AG08395 (cell line): ENCODE results near the gene ALK.

ENCODE experiments used
- DNase-seq: peaks from one replicate; pipeline ENCODE4 v3.0.0; 2012; ENCODE audit warnings: mixed read lengths, low spot score

ALK gene

DNA sequence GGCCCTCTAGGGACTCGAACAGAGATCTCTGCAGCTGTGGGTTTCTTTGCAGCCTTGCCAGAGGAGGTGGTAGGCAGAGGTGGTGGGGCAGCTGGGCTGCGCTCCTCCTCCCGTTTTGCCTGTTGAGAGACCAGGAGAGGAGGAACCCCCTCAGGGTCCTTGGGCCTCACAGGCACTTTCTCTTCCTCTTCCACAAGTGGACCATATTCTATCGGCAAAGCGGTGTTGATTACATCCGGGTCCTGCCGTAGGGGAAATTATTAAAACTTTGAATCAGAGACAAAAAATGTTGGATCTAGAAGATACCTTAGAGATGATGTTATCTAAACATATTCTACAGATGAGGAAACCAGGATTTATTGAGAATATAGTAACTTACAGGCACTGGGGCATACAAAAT is 727.7 kb downstream of the ALK start:
- DNase-seq: no peak

DNA sequence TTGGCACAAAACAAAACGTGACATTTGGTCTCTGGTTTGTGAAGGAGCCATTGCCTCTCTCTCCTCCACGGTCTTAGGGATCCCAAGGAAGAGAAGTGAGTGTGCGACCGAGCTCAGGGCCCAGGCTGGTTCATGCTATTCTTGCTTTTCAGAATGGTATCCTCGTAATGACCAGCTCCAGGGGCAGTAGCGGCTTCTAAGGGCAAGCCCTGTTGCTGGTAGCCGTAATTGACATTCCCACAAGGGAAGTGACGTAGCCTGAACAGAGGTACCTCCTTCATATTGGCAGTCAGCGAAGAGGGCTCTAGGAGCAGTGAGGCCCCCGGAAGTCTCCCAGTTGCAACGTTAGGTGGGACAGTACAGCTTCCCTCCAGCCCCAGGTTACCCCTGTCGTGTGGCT is 728.3 kb downstream of the ALK start:
- DNase-seq: no peak

DNA sequence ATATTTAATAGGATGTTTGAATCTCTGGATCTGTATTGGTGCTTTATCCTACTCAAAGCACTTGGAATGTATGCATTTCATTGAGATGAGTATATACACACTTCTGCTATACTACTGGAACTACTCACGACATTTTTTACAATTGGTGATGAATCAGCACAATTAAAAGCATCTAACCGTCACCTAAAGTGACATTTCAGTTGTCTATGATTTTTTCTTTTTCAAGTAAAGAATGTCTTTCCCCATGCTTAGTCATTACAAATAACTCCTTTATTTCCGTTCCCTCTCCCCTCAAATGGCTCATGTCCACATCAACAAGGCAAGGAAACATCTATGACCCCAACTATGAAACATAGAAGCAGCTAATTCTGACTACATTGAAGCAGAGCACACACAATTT is 728.9 kb downstream of the ALK start:
- DNase-seq: no peak

DNA sequence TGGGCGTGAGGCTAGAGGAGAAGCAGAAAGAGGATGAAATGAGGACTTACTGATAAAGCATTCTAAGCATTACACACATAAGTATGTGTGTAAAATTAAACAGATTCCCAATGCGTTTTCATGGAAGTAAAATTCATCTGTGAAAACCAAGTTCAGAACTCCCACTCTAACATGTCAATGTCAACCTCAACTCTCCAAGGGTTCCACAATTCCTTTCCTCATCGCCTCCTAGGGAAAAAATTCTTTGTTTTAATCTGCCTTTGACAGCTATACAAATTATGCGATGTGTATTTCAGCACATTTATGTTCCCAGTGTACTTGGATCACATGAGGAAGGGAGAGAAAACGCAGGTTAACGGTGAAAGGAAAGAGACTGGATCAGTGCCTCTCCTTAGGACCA is 729.6 kb downstream of the ALK start:
- DNase-seq: no peak

DNA sequence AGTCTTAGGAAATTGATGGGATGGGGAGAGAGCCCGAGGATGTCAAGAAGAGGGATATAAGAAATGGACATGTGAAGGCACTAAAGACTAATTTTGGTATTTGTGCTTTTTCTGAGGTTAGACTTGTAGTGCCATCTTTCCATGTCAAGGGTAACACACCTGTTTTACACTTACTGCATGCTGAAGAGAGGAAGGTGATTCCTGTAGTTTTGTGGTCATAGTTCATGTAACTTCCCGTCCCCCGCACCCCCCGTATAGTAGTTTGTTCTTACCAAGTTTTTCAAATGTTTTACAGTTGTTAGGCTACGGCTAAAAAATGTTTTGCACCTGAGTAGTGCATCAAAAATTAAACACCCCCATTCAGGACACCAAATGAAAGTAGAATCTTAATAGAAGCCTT is 732.3 kb downstream of the ALK start:
- no peak for DNase-seq

DNA sequence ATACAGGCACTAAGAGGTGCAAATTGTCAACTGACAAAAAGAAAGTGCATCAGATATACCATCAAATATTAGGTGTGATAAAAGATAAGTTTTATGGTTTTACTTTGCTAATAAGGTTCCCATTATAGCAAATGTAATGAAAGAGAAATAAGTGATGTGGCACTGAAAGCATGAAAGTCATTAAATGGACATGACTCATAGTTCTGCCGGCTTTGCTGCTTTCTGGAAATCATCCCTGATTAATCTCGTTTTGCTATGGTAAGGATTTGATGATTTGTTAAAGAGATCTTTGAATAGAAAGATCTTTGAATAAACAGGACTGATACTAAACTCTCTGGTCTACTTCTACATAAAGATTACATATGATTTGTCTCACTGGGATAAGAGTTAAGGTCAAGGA is 733.5 kb downstream of the ALK start:
- peak; percentile 37 for DNase-seq

DNA sequence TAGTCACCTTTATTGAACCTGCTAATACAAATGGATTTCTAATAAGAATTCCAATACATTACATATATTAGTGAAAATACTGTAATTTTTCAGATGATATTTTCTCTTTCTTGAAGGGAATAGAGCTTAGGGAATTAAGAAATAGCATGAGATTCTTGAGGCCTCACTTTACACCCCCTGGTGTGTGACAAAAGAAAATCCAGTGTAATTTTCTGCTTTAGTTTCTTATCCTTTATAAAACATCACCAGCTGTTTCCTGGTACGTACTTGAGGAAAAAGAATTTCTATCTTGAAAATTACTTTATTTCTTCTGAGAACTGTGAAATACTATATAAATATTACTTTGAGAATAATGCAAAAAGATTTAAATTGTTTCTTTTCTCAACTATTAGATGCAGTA is 734.6 kb downstream of the ALK start:
- DNase-seq: no peak

DNA sequence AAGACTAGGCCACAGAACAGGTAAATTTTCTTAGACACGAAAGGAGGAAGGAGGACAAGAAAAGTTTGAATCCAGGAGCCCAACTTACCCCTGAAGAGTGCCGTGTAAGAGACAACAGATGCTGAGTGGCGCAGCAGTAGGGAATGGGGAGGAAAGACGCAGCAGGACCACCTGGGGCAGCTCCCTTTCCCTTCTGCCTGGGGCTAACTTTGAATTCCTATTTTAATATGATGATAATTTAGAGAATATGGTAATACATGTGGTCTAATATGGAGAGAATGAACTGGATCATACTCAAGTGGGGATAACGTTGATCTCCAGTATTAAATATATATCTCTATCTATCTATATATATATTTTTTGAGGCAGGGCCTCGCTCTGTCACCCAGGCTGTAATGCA is 736.9 kb downstream of the ALK start:
- no peak for DNase-seq

DNA sequence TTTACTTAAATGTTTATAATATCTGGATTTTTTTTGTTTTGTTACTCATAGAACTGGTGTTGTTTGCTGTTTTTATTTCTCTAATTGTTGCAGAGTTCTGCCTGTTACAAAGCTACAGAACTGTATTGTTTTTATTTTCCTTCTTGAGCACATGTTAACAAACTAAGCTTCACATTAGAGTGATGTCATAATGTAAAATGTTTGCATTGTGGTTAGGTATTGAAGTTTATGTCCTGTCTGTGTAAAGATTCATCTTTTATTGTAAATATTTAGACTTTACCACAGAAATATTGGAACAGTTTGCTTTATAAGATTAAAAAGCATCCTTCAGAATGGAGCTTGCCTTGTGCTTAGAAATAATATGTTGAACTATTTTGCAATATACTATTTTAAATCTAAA is 738.5 kb downstream of the ALK start:
- DNase-seq: no peak

DNA sequence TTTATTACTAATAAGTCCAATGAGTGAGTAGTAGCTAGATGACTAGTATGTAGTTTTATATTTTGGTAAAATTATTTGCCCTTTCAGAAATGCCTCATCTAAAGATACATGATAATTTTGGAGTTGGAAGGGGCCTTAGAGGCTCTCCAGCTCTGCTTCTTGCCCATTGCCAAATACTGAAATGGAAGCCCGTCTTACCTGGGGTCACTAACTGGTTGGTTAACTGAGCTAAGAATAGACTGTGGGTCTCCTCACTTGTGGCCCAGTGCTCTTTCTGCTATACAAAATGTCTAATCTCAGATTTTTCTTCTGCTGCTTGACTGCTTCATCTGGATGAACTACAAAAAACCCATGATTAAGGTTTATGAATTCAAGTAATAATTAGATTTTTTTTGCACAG is 739.1 kb downstream of the ALK start:
- DNase-seq: no peak

DNA sequence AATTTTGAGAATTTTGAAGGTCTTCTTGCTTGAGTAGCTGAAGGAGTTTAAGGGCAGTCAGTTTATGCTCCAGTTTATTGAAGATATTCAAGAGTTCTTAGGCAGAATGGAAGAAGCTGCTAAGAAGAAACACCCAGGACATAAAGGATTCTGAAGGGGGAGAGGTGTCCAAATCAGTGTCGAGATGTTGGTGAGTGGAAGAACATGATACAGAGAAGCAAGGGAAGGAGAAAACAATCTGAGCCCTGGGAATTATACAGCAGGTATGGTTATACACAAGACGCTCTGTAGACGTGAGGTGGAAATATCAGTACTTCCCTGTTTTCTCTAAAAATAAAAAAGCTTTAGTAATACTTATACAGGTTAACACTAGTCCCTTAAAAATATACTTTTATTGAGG is 746.0 kb downstream of the ALK start:
- DNase-seq: no peak

DNA sequence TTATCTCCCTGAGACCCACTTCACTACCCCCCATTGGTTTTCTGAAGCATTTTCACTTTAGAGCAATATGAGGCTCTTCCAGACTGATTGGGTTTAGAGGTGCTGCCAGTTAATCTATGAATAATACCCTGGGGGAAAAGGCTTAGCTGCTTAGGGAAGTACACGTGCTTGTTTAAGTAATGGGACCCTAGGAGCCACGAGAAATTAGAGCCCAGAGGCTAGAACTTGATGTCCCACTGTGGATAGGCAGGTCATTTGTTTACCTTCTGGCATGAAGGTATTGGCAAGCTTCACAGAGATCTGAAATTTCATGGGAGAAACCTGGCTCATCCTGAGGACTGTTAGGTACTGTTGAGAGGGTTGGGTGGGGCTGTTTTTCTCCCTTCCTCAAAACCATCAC is 746.4 kb downstream of the ALK start:
- no peak for DNase-seq

DNA sequence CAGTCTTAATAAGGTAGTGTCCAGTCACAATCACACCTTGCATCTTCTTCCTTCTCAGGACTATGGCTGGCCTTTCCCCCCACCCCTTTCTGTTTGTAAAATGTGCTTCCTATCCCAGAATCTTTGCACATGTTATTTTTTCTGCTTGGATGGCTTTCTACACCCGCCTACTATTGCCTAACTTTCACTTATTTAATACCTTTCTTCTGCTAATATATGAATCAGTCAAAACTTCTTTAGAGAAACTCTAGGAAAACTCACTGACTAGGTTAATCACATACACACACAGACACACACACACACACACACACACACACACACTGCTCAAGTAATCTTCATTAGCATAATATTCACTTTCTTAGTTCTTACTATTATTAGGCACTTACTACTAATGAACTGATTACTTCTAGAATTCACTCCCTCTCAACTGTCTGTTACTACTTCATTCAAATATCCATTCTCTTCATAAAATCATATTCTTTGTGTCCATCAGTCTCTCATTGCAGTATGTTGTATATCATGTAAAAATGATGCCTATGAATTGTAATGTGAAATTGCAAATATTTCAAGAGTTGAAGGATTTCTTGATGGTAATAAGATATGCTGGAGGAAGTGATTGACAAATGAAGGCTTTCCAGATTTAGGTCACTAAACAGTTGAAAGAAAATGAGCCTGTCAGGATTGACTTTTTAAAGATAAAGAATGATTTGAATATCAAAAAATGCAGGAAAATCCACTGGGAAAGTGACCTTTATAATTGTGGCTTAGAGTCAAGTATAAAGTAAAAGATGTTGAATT is 754.9 kb downstream of the ALK start:
- DNase-seq: no peak

DNA sequence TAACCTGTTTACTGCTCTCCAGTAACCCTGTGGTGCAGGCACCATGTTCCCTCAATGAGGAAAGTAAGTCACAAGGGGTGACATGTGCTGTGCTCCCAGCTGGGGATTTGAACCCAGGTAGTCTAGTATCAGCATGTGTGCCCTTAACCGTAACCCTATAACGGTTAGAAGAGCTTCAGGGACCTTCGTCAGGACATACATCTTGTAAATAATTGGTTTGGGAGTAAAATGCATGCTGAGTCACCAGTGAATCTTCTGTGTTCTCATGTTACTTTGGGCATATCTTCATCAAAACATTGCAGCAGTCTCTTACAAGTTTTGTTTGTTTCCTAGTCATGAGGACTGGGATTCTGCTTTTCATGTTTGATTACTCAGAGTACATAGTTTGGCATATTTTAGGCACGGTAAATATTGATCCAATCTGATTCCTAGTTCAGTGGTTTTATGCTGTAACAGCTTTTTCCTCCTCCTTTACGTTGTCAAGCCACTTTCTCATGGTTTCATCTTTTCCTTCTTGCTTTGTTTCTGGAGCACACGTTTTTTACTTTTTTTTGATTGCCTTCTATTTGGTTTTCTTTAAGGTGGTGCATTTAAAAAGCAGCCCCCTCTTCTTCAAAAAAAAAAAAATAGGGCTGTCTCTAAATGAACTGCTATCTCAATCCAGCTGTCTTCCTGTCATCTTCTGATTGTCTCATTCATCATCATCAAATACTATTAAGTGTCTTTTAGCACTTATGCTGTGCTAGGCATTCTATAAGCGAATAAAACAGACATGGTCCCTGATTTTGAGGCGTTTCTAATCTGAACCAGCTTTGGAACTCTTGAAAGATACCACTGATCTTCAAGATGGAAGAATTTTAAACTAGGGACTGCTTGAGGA is 755.8 kb downstream of the ALK start:
- DNase-seq: peak; percentile 28

DNA sequence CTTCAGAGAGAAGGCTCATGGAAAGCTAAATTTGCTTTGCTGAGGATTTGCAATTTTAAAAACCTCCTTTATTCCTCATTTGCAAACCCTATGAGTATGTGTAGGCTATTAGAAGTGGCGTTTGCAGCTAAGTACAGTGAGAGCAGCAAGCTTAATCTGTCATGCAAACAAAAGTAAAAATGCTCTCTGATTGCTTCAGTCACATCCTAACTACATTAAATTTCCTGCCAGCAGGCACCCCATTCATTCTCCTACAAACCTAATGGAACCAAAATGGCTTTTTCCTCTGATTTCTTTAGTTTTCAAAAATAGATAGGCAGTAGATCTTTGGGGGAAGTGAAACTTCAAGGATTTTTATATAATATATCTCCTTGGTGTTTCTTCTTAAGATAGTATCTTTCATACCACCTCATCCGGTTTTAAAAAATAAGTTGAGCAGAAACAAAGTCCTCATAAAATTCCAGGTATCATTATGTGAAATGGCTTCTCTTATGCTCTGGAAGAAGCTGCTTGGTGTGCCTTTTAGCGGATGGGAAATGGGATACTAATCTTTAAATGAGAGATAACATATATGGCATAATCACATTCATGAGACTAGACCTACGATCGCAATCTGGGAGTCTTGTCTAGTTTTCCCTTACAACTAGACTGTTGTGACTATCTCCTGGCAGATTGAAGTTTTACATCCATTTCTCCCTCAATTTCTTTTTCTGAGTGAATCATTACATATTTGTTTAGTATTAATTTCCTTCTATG is 757.1 kb downstream of the ALK start:
- DNase-seq: no peak

DNA sequence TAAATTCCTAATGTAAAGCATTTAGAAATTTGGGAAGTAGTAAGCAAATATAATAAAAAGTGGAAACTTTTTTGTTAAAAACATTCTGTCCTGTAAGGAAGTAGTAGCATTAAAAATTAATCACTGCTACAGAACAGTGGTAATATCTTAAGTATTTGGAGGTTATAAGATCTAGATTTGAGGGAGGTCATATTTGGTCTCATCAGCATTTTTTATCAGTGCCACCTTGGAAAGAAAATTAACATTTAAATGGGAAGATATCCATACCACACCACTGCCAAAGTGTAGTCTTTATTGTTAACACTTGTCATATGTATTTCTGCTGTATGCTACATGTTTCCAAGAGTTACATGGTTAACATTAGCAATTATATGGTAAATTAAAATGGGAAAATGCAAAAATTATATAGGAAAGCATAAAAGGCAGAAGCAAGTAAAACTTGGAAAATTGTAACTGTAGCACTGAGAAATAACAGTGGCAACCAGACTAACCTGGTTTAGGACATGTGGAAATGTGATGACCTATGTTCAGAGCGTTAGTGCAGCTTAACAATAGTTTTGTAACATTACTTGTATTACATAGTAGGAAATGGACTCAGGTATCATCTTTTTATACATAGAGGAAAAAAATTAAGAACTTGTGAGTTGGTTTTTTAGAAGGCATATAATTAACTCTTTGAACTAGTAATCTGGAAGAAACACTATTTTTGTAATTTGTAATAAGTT is 759.0 kb downstream of the ALK start:
- no peak for DNase-seq

DNA sequence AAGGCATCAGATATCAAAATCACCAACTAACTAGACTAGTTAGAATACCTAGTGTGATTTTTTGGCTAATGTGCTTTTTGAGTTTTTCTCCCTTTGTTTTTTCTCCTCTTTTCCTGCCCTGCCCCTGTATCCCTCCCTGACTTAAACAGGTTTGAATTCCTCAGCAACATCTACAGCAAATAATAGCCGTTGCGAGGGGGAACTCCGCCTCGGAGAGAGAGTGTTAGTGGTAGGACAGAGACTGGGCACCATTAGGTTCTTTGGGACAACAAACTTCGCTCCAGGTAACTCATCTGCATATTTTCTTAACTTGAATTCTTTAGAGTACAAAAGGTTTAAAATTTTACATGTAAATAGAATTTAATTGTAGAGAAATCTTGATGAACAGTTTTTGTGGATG is 761.2 kb downstream of the ALK start:
- DNase-seq: no peak

DNA sequence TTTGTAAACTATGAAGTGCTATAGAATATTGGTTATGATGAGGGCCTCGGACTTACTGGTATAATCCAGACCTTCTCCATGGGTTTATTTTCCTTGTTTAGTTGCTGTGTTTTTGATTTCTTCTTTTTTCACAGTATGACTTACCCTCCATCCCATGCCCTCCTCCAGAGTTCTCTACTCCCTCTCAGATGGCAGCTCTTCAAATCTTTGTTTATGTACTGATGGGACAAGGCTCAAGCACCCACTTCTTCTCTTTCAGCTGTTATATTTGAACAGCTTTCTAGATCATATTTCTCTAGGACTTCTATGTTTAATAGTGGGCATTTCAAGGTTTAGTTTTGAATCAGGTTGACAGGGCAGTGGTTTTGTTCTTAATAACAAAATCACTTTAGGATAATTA is 762.3 kb downstream of the ALK start:
- no peak for DNase-seq

DNA sequence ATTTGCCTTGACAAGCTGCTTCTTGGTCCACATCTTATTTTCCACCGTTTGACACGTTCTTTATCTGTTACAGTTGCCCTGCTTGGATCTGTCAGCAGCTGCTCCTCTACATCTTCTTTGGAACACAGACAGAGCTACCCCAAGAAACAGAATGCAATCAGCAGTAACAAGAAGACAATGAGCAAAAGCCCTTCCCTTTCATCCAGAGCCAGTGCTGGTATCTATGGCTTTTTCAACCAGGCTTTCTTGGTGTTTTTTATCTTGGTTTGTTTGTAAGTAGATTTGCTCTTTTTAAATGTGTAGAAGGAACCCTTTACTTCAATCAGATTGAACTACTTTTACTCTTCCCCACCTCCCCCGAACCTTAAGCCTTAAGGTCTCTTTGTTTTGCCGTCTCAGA is 764.3 kb downstream of the ALK start:
- DNase-seq: no peak

DNA sequence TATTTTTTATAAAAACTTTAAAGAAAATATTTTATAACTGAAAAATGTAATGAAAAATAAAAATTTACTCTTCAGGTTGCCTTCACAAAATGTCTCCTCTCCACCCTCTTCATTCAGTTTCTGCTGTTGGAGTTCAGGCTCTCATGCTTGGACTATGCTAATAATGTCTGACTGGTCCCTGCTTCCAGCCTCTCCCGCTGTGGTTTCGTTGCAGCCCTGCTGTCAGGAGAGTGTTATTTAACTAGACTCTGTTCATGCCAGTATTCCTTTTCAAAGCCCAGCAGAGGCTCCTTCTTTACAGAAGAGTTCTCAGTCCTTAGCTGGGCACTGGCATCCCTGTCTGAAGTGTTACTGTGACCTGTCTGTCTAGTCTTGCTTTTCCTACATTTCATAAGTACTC is 765.8 kb downstream of the ALK start:
- DNase-seq: no peak

DNA sequence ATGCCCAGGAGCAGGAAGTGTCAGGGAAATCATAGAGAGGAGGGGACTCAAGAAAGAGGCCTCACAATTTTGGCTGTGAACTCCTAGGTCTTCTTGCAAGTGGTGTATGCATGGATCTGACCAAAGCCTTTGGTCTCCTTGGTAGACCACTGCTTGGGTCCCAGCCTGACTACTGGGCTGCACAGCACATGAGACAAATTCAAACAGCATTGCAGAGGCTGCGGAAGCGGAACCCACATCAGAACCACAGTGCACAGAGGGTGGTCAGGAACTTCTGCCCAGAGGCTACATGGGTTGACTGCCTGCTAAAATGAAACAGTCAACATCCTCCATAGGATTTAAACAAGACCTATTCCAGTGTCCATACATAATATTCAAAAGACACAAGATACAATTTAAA is 766.8 kb downstream of the ALK start:
- no peak for DNase-seq

DNA sequence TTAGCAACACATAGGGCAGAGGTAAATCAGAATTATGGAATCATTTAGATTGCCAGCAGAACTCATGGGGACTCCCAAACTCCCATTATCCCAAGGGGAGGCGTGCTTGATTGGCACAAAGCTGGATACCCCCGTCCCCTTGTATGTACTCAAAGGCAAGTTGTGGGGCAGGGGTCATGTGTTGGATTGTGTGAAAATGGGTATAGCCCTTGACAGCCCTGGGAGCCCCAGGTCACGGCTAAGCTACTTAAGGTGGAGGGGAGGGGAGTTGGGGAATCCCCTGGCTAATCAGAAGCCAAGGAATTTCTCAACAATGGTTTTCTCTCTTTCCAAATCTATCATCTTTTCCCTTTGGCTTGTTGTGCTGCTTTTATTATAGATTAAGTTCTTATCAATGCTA is 773.4 kb downstream of the ALK start:
- no peak for DNase-seq
